ENCODE data around the gene SYTL5. TPM values are rescaled to one million over a fixed set of nuclear protein-coding genes. Genes with fewer than 3 reads are reported as not detected.

SYTL5 gene
- polyA plus RNA-seq, 10 donors, result 0.05 to 0.26 (median 0.15) TPM

DNA sequence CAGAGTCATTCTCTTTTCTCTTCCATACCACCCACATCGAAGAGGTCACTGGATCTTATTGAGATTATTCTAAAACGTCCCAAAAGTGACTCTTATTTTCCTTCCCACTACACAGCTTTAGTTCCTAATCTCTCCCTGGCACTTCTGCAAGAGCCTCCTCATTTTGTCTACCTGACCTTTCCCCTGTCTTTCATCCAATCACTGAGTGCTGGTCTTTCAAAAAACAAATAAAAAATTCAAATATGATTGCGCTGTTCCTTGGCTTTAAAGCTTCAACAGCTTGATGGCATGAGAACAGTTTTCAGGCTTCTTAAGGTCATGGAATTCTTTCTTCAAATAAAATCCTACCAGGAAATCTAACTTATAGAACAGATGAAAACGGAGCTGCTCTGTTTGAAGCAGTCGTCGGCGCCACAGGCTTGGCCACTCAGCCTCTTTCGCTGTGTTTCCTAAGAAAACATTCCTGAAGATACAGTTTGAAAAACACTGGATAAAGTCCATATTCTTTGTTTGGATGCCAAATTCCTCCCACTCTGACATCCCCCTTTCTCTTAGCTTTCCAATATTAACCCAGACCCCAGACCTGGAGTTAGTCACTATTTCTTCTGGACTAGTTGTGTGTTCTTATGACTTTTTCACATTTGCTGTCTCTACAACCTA is 12.5 kb downstream of the SYTL5 start:
- peak in 1 of 3 donors; percentile 17 for DNase-seq

DNA sequence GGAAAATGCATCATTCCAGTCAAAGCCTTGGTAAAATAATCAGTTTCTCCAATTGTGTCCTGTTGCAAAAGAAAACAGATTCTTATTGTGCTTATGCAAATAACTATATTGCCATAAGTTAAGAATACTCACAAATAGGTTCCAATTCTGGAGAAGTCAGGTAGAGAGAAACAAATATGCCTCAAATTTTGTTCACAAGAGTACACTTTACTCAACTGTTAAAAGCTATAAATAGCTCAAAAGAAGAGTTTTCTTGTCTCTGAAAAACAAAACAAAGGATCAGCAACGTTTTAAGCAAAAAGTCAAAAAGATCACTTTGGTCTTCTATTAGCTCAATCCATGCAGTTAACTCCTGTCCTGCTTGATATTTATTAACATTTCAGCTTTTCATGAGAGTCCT is 21.9 kb downstream of the SYTL5 start:
- DNase-seq, result no peak

DNA sequence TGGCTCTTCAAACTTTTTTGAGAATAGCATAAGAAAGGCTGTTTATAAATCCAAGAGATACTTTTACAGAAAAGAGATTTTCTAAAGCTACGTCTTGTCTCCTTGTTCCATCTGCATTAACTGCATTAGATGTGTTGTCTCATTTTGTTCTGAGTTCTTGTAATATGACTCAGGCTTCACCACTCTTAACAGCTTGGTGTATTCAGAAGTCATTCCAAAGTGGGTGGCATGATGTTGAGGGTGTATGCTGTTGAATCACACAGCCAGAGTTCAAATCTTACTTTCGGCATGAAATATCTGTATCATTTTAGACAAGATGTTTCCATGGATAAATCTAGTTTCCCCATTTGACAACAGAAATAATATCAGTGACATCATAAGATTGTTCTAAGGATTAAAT is 30.1 kb downstream of the SYTL5 start:
- no peak for DNase-seq

DNA sequence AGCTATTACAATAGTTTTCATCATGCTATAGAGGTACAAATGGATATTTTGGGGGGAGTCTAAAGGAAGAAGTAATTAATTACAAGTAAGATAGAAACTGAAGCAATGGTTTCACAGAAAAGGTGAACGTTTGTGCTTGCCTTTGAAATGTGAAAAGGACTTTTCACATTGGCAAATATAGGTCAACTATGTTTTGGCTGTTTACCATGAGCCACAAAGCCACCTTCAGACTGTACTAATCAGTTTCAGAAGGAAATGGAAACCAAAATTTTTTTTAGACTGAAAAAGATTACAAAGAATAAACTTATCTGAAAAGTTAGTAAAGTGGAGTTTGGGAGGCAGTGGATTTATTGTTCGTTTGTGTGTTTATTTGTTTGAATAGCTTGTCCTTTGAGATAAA is 32.1 kb downstream of the SYTL5 start:
- DNase-seq, result no peak

DNA sequence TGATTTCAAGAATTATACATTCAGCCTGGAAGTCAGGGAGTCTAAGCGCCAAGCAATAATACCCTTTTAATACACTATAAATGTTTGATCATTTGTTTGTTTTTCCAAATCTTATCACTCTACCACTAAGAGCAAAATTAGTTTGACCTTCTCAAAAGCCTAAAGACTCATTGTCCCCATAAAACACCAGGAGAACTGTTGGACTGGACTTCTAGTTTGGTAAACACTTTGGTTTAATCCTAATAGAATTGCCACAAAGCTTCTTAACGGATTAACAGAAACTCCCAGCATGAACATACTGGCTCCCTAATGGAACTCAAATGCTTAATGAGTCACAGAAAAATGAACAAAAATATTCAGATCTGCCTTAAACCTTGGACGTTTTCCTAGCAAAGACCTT is 34.9 kb downstream of the SYTL5 start:
- no peak for DNase-seq

DNA sequence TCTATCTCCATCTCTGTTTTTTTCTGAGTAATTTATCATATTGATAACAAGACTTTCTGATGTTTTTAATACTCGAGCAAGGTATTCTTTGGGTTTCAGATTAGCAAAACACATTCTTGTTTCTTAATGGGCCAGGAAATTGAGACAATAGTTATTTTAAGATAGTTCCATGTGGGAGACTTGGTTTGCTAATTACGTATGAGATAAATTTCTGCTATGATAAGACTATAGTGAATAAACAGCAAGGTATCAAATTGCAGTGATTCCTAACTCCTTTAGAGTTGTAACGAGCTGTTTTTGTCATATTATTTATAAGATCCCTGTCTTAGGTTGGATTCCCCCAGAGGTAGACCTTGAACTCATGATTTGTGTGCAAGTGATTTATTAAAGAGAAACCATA is 38.3 kb downstream of the SYTL5 start:
- DNase-seq, result no peak

DNA sequence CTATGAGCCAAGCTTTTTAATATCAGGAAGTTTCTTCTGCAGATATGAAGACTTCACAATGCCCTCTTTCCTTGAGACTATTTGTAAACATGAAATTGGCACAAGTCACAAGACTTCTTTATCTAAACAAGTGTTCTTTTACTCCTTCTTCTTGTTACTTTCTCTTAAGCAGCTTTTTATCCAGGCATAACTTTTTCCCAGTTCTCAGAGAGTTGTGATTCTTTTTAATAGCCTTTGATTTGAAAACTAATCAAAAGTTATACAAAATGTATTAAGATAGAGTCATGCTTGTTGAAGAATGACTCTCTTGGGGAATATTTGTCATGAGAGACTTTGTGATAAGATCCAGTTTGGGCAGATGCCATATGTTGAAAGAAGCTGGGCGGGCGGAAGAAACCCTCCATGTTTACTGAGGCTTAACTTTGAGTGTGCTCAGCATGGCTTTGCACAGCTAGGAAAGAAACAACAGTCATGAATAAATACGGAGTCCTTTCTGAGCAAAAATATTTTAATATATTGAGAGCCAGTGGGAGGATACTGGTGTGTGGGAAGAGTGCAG is 39.3 kb downstream of the SYTL5 start:
- peak in 1 of 3 donors; percentile 4 for DNase-seq

DNA sequence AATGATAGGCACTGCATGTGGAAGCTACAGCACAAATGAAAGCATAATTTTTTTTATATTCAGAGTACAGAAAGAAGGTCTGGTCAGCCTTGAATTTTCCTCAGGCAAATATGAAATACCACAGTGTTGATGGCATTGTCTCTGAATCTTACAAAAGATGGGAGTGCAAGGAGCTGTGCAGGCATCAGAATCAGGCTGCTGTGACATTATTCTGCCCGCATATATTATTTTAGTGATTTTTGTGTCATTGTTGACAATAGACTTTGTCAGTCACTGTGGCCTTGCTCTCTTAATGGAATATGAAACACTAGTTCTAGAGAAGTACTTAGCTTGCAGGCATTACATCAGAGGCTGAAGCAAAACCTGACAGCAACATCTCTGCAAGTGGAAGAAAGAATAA is 42.5 kb downstream of the SYTL5 start:
- no peak for DNase-seq

DNA sequence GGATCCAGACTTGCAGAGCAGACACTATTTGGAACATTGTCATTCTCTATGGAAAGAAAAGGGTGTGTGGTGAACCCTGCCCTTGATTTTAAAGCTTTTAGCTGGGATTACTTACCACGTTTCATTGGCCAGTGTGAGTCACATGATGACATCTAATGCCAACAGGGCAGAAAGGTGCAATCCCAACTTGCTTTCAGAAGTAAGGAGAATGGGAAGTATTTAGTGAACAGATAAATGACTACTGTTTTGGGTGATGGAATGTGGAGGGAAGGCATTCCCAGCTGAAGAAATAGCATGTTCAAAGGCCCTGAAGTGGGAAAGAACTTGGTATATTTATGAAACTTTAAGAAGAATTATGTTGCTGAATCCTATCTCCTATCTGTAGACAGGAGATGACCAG is 44.5 kb downstream of the SYTL5 start:
- no peak for DNase-seq

DNA sequence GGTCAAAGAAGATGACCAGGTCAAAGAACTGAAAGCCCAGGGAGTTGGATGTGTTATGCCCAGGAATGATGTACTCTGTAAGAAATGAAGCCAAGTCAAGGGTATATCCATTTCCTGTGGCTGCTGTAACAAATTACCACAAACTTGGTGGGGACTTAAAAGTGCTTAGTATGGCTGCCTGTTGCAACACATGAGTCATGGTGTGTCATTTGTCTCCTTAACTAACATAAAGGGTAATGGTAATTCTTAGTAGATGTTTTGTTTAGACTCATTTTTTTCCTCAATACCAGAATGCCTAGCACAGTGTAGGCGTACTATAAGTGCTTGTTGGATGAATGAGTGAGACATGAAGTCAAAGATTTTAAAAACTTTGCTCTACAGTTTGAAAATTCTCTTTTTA is 45.7 kb downstream of the SYTL5 start:
- peak in 1 of 3 donors; percentile 61 for DNase-seq

DNA sequence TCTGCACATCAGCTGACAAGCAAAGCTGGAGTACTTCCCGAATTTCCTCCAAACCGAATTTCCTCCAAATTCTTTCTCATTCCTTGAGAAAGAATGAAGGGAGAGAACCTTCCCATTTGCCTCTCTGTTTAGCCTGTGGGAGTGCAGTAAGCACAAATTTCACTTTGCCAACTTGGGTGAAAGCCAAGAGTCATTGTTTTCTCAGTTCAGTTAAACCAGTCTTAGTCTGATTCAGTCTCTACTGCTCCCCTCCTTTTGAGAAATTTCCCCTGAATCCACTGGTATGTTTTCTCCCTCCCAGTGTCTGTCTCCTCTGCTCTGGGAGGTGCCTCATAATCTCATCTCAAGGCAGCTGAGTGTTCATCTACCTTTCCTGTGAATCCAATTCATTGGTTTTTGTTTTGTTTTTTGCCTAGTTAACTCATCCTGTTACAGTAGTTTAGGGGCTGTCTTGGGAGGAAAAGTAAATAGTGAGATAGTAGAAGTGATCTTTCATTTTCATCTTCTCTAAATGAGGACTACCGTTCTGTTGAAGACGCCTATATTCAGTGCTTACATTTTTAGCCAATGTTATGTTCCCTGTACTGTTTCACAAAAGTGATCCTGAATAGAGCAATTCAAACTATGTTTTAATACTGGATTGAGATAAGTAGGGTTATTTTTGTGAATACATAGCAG is 49.0 kb downstream of the SYTL5 start:
- DNase-seq, result peak in 2 of 3 donors; percentile 12 to 13

DNA sequence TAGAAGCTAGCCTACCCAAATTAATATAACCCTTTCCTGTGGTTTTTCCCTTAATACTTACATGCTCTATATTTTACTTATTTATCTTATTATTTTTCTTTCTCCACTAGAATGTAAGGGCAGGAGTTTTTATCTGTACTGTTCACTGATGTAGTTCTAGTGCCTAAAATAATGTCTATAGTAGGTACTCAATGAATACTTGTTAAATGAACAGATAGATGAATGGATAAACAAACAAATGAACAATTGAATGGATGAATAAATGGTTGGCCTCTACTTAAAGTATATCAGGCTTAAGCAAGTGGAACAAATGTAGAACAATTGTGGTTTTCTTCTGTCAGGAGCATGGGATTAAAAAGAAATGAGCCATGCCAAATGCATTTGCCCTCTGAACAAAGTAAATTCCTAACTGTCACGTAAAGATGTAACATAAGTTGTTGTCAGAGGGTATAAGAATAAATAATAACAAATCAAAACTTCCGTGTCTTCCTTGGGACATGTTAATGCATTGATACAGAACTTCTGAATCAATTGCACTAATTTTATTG is 54.1 kb downstream of the SYTL5 start:
- no peak for DNase-seq

DNA sequence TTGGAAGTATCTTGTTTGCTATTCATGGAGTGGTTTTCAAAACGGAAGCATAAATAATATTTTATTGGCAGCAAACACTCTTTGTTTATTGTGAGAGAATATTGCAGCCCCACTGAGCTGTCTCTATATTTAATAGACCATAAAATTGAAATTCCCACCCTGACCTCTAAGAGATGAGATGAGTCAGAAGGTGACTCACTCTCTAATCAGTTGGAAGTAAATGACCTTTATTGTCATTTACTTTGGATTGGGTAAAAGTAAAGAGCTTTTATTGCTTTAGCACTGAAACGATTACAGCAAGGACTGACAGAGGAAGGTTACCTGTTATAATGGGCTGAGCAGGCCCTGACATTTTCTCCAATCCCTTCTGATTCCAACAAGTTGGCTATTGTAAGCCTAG is 55.0 kb downstream of the SYTL5 start:
- no peak for DNase-seq

DNA sequence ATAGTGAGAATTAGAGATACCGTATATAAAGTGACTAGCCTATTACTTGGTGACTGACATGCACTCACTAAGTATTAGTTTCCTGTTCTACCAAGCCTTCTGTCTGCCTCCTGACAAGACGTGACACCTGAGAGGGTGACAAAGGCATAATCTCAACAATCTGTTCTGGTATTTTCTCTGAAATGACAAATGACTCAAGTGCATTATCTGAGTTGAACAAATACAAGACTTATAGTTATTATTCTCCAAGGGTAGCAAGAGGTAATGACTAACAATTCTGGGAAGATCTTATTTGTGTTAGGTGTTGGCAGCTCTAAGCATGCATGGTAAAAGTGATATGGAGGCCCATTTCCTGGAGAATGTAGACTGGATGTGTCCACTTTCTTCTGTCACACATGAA is 60.6 kb downstream of the SYTL5 start:
- DNase-seq, result no peak

DNA sequence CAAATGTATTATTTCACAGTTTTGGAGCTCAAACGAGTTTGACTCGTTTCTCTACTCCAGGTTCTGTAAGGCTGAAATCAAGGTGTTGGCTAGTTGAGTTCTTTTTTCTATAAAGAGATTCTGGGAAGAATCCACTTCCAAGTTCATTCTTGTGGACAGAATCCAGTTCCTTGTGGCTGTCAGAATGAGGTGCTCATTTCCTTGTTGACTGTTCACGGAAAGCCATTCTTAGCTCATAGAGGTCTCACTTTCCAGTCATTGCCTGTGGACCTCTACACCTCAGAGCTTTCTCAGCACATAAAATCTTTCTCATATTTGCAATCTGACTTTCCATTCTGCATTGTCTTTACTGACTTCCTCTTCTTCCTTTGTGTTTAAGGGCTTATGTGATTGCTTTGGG is 62.9 kb downstream of the SYTL5 start:
- DNase-seq, result no peak

DNA sequence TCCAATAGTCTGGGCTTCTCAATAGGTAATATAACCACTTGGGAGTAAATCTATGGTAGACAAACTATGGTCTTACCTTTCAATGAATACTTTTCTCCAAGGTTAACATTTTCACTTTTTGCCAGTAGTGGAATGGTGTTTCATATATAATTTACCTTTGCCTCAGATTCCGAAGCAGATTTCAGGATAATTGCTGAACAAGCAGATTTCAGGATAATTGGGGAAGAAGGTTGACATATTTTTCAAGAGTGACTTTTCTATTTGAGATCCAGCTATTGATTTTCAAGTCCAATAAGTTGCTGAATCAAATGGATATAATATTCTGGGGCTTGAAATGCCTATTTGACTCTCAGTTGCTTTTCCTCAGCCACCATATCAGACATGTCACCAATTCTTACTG is 63.6 kb downstream of the SYTL5 start:
- DNase-seq, result no peak

DNA sequence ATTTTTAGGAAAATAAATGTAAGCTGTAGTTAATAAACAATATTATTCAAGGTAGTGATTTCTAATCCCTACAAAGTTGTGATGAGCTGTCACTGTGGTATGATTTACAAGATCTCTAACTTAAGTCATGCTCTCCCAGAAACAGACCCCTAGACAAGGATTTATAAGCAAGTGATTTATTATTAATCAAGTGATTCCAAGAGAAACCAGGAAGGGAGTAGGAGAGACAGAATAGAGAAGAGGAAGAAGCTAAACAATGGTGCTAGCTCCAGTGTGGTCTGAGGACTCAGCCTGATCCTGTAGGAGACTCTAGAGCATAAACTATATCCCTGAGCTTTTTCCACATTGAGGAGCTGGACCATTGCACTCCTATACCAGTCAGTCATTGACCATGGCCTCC is 73.1 kb downstream of the SYTL5 start:
- DNase-seq, result no peak

DNA sequence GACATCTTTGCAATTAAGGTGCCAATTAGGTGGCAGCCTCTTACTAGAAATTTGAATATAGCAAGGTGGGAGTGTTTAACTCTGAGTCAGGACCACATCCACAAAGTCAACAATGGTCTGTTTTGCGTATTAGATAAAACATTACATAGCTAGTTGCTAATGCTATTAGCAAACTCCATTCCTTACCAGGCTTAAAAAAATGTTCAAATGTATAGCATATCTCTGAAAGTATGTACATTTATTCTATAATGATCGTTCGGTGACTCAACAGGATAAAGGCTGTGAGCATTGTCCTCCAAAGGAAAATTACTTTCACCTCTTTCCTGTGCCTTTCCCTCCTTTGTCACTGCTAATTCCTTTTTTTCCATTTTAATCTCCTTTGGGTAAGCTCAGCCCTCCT is 74.5 kb downstream of the SYTL5 start:
- no peak for DNase-seq

DNA sequence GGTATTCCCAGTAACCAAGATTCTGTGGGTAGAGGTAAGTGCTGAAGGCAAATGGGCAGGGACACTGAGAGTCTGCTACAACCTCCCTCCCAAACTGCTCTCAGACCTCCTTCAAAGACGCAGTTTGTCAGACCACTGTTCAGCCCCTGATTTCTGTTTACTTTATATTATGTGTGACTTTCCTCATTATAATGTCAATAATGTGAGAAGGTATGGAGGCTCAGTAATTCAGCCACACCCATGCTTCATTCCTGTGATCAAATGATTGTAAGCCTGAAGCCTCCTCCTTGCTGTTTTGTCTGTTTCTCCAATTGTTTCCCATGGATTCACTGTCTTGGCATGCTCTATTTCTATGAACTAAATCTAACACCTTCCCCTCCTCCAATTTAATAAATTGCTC is 75.6 kb downstream of the SYTL5 start:
- no peak for DNase-seq

DNA sequence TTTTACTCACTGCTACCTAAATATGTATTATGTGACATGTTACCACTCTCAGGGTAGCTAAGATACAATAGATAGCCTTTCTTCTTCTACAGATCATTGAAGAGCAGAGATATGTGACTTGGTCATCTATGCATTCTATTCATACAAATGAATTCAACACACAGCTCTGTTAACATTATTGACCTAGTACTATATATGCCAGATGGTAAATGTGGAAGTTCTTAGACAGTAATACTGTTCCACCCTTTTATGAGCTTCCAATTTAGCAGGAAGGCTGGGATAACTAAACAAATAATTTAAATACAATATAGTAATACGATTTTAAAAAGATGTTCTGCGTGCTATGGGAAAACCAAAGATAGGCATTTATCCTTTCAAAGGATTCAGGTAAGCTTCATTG is 76.0 kb downstream of the SYTL5 start:
- no peak for DNase-seq

DNA sequence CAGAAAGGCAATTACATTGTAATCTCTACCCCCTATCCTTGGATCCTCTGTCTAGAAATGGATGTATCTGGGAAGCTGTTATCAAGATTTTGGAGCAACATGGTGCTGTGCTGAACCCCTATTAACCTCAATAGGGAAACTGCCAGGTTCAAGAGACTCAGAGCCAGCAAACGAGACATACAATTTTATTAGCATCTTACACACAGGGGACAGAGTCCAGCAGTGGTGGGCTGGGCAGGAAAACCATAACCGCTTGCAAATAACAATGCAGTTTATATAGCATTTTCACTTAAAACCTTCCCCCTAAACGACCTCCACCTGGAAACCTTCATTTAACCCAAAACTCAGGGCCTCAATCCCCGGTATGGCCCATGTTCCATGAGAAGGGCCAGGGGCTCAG is 79.5 kb downstream of the SYTL5 start:
- no peak for DNase-seq

DNA sequence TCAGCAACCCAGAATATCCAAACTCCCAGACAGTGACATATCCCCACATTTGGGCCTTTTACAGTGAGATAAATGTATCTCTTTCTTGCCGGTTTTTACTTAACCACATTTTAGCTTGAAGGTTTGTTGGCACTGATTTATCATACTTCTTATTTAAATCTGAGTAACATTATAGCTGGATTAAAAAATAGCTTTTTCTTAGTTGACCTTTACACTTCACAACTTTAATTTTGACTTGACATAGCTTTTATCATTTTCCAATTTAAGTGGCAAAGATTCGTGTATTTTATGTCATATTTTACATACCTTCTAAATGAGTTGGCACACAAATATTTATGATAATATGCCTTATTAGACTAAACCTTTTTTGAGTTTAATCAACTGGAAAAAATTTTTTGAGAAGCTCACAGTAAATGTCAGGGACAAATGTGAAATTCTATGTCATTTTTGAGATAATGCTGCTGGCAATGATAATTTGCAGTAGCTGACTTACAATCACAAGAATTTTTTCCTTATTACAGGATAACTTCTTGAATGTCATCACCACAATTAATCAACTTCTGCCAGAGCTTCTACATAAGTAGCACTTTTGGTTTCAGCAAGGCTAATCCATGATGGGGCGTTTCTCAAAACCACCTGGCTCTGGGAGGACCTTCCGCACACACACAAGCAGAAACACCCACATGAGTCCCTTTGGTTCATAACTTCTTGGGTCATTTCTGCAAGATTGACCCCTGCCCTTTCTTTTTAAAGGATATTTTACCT is 80.3 kb downstream of the SYTL5 start:
- no peak for DNase-seq

DNA sequence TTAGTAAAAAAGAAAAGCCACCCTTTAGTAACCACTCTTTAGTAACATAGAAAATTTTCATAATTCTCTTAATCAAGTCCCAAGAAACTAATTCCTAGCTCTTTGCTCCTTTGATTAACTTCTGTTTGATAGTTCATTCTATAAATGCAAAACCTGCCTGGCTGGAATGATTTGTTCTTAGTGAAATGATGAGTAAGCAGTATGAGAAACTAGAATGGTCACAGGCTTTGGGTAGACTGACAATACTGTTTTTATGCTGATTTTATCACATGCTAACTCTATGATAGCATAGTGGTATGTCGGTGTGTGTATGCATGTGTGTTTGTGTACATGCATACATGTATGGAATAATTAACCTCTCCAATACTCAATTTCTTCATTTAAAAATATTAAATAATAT is 81.2 kb downstream of the SYTL5 start:
- DNase-seq, result no peak
